Activated gamma-delta T cell treated with Interleukin-2 at 50 U/mL for 16 hours (primary cell): ENCODE results near the gene TF.

Experiments used
- DNase-seq: peaks from one replicate; pipeline ENCODE4 v3.0.0-alpha.2; 2020

The TF gene

DNA sequence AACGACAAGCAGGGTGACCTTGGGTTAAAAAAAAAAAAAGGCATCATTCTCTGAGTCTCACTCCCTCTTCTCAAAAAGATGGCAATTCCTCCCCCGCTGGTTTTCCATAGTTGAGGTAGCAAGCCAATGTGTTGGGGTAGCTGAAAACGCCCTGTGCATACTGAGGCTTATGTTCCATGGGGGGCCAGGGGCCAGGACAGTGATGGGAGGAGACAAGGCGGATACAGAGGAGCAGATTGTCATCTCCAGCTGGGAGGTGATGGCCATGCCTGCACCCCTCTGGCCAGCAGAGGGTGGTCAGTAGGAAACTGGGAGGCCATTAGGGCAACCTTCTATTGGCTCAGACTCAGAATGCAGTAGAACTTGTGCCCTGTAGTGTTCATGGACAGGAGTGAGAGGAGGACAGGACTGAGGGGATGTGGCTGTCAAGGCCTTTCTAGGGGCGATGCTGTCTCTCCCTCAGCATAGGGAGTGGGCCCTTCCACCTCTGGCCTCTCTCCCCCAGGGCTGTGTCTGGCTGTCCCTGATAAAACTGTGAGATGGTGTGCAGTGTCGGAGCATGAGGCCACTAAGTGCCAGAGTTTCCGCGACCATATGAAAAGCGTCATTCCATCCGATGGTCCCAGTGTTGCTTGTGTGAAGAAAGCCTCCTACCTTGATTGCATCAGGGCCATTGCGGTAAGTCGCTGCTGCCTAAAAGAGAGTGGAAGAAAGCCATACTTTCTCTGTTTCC is 1.9 kb downstream of the TF start:
- DNase-seq = no peak

- DNase-seq = no peak
Observed at GRCh38 chr3:133749427-133750258, 3.5 kb downstream of the TF start.

- DNase-seq = no peak
Observed at GRCh38 chr3:133750259-133750656, 4.1 kb downstream of the TF start.

DNA sequence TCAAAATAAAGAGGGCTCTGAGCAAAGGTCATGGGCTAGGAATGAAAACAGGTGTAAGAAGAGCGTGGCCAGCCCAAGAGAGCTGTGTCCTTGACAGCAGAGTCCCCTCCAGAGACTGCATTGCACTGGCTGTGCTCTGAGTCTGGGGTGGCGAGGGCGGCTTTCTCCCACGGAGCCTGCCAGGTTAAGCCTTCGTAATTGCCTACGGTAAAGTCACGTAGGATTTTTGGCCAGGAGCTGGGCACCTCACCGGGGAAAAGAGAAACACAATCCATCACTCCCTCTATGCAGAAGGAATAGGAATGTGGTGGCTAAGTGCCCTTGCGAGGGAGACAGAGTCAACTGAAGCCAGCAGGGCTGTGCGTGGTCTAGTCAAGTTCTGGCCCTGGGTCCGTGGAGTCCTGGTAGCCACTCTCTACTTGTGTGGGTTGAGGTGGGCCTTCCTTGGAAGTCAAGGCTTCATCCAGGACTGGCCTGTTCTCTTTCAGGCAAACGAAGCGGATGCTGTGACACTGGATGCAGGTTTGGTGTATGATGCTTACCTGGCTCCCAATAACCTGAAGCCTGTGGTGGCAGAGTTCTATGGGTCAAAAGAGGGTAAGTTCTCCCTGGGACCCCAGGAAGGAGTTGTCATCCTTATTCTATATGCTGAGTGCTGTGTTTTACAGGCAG is 7.0 kb downstream of the TF start:
- DNase-seq = no peak

GRCh38 chr3:133753779-133754164 is 7.6 kb downstream of the TF start:
- DNase-seq = no peak

- DNase-seq = no peak
Observed at GRCh38 chr3:133754455-133754854, 8.3 kb downstream of the TF start.

DNA sequence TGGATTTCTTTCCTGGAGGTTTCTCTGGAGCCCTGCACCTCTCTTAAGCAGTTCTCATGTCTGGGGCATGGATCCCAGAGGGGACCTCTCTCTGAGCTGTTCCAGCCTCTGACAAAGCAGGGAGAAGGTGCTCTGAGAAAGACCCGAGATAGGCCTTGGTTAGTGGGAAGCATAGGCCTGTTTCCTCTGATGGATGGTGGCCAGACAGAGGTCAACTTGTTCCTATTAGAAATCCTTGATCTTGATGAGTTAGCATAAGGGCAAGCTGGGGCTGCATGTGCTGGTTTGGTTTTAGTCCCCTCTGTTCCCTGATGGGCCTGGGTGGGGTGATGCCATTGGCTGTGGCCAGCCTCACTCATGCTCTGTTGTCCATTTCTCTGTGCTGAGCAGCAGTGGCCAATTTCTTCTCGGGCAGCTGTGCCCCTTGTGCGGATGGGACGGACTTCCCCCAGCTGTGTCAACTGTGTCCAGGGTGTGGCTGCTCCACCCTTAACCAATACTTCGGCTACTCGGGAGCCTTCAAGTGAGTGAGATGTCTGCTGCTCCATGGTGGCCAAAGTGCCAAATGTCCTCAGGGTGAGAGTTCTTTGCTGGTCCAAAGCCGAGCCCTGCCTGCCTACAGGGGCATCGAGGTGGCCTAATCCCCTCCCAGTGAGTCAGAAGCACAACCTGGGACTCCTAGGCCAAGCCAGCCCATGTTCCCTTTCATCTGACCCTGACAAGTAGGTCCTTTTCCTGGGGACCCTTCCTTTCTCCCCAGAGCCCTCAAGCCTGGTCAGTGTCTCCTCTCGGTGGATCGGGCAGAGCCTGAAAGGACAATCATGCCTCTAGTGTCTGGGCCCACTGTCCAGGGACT is 9.0 kb downstream of the TF start:
- no peak for DNase-seq

DNA sequence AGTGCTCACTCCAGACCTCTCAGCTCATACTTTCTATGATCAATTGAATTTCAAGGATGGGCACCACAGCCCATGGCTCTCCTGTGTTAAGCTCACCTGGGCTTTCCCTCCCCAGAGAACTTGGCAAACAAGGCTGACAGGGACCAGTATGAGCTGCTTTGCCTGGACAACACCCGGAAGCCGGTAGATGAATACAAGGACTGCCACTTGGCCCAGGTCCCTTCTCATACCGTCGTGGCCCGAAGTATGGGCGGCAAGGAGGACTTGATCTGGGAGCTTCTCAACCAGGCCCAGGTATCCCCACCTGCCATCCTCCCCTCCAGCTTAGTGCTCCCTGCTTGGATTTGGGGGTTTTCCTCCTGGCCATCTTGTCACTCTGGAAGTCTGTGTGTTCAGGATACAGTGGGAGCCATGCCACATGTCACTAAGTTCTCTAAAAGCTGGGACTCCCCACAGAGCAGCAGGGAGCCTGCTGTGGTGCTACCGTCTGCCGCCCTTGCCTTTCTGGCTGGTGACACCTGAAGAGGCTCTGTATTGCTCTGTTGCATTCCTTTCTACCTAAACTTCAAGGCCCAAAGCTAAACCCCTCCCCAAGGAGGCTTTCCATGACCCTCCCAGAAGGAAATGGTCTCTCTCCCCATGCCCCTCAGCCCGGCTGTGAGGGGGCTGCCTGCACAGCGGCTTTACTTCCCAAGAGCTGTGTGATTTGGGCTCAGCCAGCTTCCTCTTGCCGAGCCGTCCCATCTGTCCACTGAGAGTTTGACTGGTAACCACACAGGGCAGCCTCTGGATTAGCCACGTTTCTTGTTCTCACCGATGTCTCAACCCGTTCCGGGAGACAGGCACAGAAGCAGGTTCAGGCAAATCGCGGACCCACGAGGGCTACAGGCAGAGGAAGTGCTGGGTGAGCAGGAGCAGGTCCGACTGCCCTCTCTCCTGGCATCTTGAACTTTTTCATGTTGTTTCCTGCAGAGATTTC is 10.8 kb downstream of the TF start:
- no peak for DNase-seq

DNA sequence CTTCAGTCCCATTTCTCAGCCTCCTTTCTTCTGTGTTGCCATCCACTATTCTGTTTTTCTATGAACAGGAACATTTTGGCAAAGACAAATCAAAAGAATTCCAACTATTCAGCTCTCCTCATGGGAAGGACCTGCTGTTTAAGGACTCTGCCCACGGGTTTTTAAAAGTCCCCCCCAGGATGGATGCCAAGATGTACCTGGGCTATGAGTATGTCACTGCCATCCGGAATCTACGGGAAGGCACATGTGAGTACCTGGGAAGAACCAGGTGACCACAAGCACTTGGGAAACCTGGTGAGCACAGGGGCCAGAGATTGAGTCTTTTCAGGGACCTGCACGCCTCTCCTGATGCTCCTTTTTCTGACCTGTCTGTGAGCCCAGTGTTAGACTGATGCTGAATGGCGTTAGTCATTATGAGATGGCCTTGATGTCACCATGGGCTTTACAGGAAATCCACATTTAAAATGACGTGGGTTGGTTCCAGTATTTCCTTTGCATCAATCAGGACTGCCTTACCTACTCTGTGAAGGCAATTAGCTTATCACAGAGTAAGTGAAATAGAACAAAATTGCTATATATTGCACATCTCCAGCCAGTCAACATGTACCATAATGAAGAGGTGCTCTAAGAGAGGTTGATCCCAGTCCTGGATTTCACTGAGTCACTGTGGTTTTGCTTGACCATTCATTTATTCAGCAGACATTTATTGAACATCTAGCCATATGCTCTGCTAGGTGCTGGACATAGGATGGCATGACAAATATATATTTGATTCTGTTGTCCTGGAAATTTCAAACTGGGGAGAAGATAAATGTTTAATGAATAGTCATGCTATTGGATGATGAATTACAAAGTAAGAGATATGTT is 11.7 kb downstream of the TF start:
- DNase-seq = no peak

DNA sequence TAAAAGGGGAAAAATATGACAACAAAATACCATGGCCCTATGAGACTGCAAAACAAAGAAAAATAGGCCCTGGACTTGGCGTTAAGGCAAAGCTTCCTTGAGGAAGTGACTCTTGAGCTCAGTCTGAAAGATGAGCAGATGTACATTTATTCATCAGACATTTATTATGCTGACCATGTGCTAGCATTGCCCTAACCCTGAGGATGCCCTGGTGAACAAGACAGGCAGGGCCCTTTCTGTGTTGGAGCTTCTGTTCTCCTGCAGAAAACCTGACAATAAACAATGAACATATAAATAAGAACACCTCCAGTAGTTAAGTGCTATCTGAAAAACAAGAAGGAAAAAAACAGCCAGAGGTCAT is 12.4 kb downstream of the TF start:
- DNase-seq = no peak

DNA sequence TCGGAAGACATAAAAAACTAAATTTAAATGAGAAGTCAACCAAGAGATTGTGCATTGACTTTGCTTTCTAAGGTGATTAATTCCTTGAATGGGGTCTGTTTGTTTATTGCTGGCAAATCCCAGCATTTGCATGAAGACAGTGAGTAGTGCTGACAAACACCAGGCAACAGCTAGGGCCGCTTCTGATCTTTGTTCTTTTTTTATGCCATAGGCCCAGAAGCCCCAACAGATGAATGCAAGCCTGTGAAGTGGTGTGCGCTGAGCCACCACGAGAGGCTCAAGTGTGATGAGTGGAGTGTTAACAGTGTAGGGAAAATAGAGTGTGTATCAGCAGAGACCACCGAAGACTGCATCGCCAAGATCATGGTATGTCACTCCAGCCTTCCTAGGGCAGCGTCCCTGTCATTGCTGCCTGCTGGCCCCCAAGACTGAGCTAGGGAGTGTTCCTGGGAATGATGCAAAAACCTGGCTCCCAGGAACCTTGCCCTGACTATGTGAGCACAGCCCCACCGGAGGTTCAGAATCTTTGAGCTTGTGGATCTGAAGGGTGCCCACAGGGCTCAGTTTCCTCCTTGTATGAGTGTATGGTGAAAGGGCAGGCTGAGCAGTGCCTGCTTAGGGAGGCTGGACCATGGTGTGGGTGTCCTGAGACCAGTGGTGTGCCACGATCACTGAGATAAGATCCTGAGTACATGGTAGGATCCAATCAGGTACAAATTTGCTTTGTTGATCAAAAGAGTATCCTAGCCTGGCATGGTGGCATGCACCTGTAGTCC is 13.0 kb downstream of the TF start:
- no peak for DNase-seq

DNA sequence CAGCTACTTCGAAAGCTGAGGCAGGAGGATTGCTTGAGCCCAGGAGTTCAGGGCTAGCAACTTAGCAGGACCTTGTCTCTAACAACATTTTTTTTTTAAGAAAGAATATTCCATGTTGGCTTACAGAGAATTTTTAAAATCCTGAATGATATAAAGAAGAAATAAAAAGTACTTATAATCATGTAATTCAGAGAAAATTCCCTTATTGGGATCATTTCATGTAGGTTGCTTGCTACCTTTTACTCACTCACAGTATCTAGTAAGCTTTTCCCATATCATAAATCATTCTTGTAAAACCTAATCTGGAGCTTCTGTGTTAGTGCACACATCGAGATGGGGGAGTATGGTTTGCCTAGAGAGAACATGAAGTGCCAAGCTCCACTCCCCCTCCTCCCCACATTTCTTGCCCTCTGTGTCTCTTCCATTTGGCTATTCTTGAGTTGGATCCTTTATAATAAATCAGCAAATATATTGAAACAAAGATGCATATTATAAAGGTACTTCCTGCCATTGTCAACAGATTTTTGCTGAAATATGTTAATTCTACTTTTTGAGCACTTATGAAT is 13.6 kb downstream of the TF start:
- no peak for DNase-seq

DNA sequence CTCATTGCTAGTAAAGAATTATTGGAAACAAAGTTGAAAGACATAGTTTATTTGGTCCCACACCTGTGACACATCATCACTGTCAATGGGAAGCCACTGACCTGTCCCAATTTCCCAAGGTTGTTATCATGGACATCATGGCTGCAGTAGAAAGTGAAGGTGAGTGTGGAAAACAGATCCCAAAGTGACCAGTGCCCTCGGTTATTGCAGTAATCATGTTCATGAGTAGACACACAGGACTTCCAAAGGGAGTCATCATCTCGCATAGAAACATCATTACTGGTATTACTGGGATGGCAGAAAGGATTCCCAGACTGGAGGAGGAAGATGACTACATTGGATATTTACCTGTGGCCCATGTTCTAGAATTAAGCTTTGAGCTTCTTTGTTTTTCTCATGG is 14.7 kb downstream of the TF start:
- DNase-seq = no peak

DNA sequence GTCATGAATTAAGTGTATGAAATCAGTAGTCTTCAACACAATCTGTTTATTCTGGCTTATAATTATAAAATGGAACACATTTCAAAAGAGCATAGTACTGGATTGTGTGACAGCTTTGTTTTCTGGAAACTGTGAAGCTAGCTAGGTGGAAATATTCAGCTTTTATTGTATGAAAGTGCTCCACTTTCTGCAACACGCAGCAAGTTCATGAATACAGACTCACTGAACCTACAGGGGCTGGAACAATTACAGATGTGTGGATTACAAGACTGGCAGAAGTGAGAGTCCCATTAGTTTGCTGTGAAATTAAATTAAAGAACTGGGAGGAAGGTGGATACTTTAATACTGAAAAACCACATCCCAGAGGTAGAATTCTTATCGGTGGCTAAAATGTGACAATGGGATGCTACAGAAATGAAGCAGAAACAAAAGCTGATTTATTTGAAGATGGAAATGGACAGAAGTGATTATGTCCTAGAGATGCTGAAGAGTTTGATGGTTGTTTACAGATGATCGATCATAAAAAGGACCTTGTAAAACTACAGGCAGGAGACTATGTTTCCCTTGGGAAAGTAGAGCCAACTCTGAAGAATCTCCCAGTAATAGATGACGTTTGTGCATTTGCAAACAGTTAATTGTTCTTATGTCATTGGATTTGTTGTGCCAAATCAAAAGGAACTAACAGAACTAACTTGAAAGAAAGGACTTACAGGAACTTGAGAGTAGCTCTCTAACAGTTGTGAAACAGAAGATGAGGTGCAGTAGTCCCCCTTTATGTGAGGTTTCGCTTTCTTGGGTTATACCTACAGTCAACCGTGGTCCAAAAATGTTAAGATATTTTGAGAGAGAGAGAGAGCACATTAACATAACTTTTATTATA is 15.7 kb downstream of the TF start:
- DNase-seq = no peak

DNA sequence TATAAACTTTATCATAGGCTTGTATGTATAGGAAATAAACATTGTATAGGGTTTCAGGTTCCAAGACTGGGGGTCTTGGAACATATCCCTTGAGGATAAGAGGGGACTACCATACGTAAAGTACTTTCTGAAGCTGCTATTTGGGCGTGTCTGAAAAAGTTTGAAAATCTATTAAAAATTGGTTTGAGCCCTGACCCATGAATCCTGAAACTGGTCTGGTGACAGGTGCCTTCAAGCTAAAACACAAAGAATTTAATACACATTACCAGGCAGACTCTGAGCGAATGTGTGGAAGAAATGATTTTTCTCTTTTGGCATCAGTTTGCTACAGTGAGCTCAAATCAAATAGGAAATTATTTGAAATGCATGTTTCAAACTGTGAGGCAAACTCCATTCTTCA is 16.3 kb downstream of the TF start:
- DNase-seq = no peak

DNA sequence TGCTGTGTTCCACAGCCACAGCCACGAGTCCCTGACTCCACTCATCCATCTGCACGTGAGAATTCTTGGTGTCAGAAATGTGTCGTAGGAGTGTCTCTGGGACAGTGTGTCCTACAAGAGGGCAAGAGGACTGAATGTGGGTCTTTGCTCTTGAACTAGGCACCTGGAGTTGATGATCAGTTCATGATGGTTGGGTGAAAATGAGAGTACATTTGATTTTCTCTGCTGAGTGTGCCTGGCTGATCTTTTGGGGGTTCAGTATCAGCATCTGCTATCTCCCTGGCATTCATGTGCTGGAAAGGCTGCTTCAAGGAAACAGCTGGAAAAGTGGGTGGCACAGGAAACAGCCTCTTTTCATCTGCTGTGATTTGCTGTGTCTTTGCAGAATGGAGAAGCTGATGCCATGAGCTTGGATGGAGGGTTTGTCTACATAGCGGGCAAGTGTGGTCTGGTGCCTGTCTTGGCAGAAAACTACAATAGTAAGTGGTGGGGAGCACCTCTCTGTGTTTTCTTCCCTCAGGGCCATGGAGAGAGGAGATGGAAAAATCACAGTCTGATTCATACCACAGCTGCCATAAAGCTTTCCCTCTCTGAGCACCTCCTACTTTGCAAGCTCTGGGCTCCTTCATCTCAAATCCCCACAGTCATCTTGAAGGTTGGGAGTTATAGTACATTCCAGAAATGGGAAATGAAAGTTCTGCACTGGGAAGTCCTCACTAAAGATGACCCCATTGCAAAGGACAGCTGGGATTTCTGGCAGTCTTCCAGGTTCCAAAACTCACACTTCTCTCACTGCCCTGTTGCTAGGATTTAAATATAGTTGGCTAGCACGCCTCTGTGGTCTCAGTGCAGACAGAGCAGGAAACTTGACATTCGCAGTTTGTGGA is 17.8 kb downstream of the TF start:
- no peak for DNase-seq

DNA sequence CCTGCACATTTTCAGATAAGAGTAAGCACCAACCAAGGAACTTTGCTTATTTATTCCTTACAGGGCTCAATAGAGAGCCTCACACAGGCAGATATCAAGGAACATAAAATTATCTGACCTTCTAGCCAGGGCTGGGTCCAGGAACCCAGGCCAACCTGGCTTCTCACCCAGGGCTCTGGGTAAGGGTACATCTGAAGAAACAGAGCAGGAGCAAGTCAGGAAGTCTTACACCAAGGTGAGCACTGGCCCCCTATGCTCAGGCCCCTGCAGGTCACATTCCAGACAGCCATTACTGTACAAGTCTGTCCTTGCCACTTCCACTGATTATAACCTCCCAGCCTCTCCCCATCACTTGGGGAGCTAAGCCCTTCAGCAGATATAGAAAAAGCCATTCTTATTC is 19.1 kb downstream of the TF start:
- no peak for DNase-seq

DNA sequence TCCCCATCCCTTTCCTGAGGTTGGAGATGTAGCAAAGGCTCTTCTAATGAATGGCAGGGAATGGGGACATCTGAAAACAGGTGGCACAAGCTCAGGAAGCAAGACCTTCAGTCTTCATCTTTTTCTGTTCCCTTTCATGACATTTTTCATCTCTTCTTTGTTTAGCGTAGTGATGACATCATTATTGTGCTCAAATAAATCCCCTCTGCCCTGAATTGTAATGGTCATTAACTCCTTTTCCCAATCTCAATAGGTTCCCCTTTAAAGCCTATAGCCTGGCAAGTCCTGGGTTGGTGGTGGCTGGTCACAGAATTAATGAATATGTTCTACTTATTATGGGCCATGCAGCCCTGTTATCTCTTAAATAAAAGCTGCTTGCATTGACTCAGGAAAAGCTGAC is 21.4 kb downstream of the TF start:
- DNase-seq = no peak
